Measurements from ENCODE around the gene PSMG3.

Gene PSMG3

DNA sequence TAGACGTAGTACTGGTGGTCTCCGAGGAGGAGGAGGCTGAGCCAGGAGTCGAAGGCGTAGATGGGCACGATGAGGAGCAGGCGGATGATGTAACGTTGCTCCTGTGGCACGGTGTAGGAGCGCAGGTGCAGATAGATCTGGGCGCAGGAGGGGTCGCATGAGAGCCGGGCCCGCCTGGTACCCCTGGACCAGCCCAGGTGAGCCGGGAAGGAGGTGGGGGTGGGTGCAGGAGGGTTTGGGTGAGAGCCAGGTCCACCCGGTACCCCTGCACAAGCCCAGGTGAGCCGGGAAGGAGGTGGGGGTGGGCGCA is 19.0 kb downstream of the PSMG3 start:
- no peaks in the 10 kb centered on the region for H3K9me3 ChIP-seq
- DNase-seq, result no peak
- peaks cover 4% of the 10 kb centered on the region; the same call in 1 of the 2 replicates for H3K27me3 ChIP-seq
- H3K4me1 ChIP-seq, result no peaks in the 10 kb centered on the region
- TF ChIP-seq, protein P1, sequence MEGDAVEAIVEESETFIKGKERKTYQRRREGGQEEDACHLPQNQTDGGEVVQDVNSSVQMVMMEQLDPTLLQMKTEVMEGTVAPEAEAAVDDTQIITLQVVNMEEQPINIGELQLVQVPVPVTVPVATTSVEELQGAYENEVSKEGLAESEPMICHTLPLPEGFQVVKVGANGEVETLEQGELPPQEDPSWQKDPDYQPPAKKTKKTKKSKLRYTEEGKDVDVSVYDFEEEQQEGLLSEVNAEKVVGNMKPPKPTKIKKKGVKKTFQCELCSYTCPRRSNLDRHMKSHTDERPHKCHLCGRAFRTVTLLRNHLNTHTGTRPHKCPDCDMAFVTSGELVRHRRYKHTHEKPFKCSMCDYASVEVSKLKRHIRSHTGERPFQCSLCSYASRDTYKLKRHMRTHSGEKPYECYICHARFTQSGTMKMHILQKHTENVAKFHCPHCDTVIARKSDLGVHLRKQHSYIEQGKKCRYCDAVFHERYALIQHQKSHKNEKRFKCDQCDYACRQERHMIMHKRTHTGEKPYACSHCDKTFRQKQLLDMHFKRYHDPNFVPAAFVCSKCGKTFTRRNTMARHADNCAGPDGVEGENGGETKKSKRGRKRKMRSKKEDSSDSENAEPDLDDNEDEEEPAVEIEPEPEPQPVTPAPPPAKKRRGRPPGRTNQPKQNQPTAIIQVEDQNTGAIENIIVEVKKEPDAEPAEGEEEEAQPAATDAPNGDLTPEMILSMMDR (IDR thresholded peaks at IDR 0.05; ENCODE audit: low read depth, low read length), result no peak
- H3K4me3 ChIP-seq (ENCODE audit: low read depth, low read length), result no peak overlapping the region
- no peaks in the 10 kb centered on the region for H3K36me3 ChIP-seq

DNA sequence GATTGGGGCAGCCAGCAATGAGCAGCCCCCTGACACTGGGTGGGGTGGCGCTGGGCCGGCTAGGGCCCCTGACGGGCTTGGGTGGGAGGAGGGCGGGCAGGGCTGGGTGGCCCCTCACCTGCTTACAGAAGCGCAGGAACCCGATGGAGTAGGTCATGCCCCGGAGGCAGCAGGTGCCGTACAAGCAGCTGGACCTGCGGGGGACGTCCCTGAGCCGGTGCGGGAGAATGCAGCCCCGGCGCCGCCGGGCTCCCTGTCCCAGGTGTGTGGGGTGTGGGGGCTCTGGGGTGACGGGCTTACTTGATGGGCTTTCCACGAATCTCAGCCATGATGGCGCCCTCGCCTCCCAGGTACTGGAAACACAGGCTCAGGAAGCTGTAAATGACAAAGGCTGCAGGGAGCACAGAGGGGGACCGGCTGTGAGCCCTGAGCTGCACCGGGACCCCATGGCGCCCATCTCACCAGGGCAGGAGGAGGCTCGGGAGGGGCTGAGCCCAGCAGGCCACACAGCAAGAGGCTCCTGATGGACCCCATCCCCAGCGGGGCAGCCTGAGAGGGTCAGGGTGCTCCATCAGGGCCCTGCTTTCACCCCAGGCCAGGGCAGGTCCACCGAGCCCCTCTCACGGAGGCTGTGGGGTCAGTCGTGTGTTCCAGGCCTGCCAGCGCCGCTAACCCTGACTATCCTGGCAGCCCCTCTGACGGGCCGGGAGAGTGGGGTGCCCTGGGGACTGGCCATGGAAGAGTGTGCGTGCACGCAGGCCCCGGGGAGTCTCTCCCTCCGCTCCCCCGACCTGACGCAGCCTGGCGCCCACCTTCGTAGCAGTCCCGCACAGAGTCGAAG is 19.6 kb downstream of the PSMG3 start:
- H3K4me1 ChIP-seq, result peaks cover 2% of the 10 kb centered on the region; the same call in 1 of the 2 replicates
- DNase-seq, result peak; percentile 10
- no peak overlapping the region for H3K4me3 ChIP-seq (ENCODE audit: low read depth, low read length)
- no peaks in the 10 kb centered on the region for H3K9me3 ChIP-seq
- no peaks in the 10 kb centered on the region for H3K36me3 ChIP-seq
- TF ChIP-seq, protein P1 (IDR thresholded peaks at IDR 0.05; ENCODE audit: low read depth, low read length), result no peak
- H3K27me3 ChIP-seq, result peaks cover 4% of the 10 kb centered on the region; the same call in 1 of the 2 replicates

DNA sequence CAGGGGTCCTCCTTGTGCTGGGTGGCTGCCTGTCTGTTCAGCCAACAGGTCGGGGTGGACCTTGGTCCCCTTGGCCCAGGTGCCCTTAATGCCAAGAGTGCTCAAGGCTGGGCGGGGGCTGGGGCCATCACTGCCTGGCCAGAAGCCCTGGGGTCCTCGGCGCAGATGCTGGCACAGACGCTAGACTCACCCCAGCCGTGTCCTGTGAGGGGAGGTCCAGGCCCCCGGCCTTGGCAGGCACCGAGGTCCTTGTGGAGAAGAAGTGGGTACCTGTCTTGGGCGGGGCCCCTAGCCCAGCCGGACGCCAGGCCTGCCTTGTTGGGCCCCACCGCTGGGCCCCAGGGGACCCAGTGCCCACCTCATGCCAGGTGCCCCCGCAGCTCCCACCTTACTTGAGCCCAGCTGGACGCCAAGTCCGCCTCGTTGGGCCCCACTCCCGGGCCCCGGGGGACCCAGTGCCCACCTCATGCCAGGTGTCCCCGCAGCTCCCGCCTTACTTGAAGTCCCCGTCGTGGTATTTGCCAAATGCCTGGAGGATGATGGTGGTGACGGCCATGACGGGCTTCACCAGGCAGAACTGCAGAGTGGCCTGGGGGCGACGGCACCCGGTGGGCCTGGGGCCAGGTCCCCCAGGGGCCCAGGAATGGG is 20.4 kb downstream of the PSMG3 start:
- H3K27me3 ChIP-seq, result peaks cover 4% of the 10 kb centered on the region; the same call in 1 of the 2 replicates
- peak; percentile 12 for DNase-seq
- H3K4me1 ChIP-seq, result peaks cover 5% of the 10 kb centered on the region; the same call in 1 of the 2 replicates
- H3K4me3 ChIP-seq (ENCODE audit: low read depth, low read length), result no peak overlapping the region
- H3K36me3 ChIP-seq, result no peaks in the 10 kb centered on the region
- TF ChIP-seq, protein P1 (IDR thresholded peaks at IDR 0.05; ENCODE audit: low read depth, low read length), result no peak
- H3K9me3 ChIP-seq, result no peaks in the 10 kb centered on the region

DNA sequence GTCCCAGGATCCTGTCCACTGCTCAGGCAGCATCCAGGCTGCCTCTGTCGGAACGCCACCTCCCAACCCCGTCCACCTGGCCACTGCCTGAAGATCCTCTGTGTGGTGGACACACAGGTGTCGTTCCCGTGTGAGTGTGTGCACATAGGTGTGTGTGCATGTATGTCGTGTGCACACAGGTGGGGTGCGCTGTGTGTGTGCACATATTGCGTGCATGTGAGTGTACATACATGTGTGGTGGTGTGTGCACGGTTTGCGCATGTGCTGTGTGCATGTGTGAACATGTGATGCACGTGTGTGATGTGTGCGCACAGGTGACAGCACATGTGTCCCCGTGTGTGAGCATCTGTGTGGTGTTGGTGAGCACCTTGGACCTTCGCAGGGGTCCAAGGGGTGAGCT is 20.9 kb downstream of the PSMG3 start:
- H3K4me1 ChIP-seq, result peaks cover 5% of the 10 kb centered on the region; the same call in 1 of the 2 replicates
- no peaks in the 10 kb centered on the region for H3K9me3 ChIP-seq
- H3K4me3 ChIP-seq (ENCODE audit: low read depth, low read length), result no peak overlapping the region
- TF ChIP-seq, protein P1 (IDR thresholded peaks at IDR 0.05; ENCODE audit: low read depth, low read length), result no peak
- H3K36me3 ChIP-seq, result no peaks in the 10 kb centered on the region
- H3K27me3 ChIP-seq, result peaks cover 4% of the 10 kb centered on the region; the same call in 1 of the 2 replicates
- no peak for DNase-seq

DNA sequence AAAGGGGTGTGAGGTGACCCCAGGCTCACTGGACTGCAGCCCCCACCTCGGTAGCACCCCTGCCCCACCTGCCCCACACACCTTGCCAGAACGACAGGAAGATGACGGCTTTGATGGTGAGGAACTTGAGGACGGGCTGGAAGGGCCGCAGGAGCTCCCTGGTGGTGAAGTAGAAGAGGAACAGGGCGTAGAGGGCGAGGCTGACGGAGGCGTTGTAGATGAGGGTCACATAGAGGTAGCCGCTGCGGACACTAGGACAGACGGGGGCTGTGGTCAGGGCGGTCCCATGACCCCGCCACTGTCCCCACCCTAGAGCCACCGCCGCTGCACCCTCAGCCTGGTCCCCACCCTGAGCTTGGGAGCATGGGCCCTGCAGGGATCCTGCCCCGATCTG is 21.4 kb downstream of the PSMG3 start:
- TF ChIP-seq, protein P1 (IDR thresholded peaks at IDR 0.05; ENCODE audit: low read depth, low read length), result no peak; the same call in 1 of the 2 replicates
- DNase-seq, result peak; percentile 14
- H3K4me1 ChIP-seq, result peaks cover 5% of the 10 kb centered on the region; the same call in 1 of the 2 replicates

More for the DNA sequence above, 21.4 kb downstream of the PSMG3 start:
- Histone ChIP-seq H3K4me3 (ENCODE audit: low read depth, low read length) (no peak overlapping the region), H3K36me3 (no peaks in the 10 kb centered on the region), H3K9me3 (no peaks in the 10 kb centered on the region), H3K27me3 (peaks cover 4% of the 10 kb centered on the region; the same call in 1 of the 2 replicates)

Data from BE2C (cell line).